ENCODE results near the gene OTUD5.

DNA sequence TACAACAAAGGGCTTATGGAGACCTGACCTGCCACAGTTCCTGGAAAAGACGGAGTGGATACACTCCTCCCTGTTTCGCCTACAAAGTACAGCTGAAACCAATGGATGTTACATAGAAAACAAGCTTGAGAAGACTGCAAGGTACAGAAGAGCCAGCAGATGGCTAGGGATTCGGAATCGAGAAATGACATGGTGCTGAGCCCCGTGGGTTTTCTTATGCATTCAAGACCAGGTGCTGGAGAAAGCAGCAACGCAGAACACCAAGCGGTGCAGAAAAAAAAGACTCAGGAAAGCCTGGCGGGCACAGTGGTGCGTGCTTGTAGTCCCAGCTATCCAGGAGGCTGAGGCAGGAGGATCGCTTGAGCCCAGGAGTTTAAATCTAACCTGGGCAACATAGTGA lies 73.7 kb downstream of the OTUD5 start:
- TF ChIP-seq, protein P1, sequence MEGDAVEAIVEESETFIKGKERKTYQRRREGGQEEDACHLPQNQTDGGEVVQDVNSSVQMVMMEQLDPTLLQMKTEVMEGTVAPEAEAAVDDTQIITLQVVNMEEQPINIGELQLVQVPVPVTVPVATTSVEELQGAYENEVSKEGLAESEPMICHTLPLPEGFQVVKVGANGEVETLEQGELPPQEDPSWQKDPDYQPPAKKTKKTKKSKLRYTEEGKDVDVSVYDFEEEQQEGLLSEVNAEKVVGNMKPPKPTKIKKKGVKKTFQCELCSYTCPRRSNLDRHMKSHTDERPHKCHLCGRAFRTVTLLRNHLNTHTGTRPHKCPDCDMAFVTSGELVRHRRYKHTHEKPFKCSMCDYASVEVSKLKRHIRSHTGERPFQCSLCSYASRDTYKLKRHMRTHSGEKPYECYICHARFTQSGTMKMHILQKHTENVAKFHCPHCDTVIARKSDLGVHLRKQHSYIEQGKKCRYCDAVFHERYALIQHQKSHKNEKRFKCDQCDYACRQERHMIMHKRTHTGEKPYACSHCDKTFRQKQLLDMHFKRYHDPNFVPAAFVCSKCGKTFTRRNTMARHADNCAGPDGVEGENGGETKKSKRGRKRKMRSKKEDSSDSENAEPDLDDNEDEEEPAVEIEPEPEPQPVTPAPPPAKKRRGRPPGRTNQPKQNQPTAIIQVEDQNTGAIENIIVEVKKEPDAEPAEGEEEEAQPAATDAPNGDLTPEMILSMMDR (IDR thresholded peaks at IDR 0.05; ENCODE audit: low read length) = peak; percentile 22
- no peak for TF ChIP-seq EZH2 (optimal IDR thresholded peaks at IDR 0.05; ENCODE audit: low read depth, low read length)

All from MM.1S (cell line).